SW 1271 (cell line): ENCODE measurements around the gene KRTAP1-5.
"Not testable (repeated sequence)": the region's sequence is repeated elsewhere in the genome, so short reads cannot be mapped to it uniquely, and the experiment has no call there.

Experiments used
- DNase-seq, 2 experiments: peaks; one replicate each; lab custom pipeline; 2025; lab: John Stamatoyannopoulos, UW

Gene KRTAP1-5

DNA sequence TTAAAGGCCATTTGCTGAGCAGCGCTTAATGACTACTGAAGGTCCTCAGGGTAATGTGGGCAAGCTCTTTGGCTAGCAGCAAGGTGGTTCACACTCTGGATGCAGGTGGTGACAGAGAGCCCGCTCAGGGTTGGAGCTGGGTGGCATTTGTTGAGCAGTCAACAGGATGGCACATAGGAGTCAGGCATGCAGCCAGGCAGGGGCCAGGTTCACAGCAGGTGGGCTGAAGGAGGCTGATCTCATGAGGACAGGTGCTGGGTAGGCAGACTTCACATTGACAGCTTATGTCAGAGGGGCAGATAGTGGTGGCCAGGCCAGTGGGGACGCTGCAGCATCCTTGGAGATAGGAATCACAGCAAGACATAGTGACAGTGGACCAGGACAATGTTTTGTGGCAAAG is 22.6 kb downstream of the KRTAP1-5 start:
- DNase-seq: no peak

DNA sequence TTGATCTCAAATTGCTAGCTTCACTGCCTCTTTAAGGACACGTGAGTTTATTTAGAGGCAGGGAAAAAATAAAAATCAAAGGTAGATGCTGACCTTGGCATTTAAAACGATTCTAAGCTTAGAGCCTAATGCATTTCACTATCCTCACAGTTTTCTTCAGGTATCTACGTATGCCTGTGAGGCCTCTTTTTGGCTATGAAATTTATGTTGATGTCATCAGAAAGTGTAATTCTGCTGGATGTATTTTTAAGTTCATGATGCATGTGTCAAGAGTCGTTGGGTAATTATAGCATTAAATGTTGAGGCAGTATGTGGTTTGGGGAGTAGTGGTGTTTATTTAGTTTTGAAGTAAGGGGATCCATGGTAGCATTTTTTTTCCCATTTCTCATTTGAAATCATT is 23.1 kb downstream of the KRTAP1-5 start:
- DNase-seq: no peak

DNA sequence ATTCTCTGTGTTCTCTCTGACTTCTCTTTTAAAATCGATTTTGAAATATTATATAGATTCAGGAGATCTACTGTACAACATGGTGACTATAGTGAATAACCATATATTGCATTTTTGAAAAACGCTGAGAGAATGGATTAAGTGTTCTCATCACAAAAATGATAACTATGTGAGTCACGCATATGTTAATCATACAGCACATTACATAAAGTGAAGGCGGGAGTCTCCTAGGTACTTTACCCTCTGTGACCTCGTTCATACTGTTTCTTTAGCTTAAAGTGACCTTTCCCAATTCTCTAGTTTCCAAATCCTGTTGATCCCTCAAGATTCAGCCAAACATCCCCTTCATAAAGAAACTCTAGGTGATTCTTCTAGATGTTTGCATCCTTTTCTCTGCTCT is 24.2 kb downstream of the KRTAP1-5 start:
- no peak for DNase-seq

DNA sequence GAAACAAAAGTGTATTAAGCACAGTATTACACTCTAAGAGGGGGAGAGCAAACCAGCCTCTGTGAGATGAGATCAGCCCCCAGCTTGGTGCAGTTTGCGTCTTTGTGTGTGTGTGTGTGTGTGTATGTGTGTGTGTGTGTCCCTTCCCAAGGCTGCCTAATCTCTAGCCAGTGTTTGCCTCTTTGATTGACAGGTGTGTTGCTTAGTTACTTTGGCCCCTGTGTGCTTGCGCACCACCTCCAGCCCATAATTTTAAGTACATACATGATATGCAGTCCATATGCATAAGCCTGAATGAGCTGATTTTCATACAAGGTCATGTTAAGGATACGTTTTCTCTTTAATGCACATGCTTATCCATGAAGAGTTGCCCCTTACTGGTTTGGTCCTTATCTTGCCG is 25.2 kb downstream of the KRTAP1-5 start:
- DNase-seq: no peak

DNA sequence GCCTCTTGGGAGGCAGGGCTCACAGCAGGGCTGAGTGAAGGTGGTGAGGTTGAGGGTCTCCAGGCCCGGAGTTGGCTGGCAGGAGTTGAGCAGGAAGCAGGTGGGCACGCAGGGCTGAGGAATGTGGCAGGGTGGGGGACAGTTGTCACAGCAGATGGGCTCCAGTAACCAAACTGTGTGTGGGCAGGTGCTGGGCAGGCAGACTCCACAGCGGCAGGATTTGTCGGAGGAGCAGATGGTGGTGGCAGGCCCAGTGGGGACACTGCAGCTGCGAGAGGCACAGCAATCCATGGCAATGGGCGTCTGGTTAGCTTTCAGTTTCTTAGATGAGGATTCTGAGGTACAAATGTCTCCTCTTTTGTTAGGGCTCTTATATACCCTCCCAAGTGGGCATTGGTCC is 27.4 kb downstream of the KRTAP1-5 start, which contains the start of gene KRTAP3-2:
KRTAP3-2 (minus strand) TSS at position 344 of the 400 bp plus-strand sequence; CDS start at position 291, 53 bp downstream.
- DNase-seq: not testable (repeated sequence)

DNA sequence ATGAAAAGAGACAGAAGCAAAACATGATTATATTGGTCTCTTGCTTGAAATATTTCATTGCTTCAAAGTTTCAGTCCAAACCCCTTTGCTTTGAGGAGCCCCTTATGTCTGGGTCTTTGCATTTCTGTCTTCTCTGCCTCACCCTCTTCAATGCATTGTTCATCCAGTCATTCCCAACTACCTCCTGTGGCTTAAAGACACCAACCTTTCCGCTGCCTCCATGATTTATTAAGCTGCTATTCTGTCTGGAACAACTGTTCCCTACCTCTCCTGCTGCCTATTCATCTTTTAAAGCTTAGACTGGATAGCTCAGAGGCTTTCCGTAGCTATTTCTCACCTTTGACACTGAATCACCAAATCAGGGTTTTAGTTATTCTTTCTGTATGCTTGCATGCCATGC is 29.6 kb downstream of the KRTAP1-5 start:
- no peak for DNase-seq

DNA sequence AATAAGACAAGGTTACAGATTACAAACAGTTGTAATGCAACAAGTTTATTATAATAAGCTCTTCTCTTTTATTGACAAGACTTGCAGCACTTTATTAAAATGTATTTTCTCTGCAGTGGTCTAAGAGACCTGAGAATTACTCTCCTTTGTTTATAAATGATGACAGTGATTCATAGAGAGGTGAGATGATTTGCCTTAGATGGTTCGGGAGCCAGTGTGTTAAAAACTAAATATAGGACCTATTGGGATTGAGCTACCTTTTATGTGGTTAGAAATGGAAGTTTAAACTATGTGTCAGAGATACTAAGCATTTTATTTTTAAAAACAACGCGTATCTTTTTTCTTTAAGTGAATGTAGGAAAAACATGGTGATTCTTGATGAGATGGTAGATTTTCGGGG is 30.2 kb downstream of the KRTAP1-5 start:
- DNase-seq: no peak

DNA sequence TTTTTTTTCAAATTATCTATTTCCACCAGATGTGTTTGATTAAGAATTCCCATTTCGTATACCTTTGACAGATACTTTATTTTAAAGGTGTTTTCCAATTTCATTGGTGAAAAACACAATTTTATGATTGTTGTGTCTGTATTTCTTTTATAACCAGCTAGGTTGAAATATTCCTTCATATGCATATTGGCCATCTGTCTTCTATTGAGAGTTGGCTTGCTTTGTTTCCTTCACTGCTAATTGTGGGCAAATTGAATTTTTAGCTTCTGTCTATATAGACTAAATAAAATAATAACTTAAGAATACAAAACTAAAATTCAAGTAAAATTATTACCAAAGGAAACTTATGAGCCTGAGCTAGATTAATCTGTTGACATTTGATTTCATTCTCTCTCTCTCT is 31.9 kb downstream of the KRTAP1-5 start:
- no peak for DNase-seq

DNA sequence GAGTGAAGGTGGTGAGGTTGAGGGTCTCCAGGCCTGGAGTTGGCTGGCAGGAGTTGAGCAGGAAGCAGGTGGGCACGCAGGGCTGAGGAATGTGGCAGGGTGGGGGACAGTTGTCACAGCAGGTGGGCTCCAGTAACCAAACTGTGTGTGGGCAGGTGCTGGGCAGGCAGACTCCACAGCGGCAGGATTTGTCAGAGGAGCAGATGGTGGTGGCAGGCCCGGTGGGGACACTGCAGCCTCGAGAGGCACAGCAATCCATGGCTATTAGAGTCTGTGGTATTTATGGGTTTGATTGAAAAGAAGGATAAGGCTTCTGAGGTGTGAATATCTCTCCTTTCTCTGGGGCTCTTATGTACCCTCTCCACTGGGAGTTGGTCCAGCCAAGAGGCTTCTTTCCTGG is 33.2 kb downstream of the KRTAP1-5 start, which contains the start of gene KRTAP3-3:
KRTAP3-3 (minus strand) TSS at position 326 of the 400 bp plus-strand sequence; CDS start at position 259, 67 bp downstream.
- no peak for DNase-seq

DNA sequence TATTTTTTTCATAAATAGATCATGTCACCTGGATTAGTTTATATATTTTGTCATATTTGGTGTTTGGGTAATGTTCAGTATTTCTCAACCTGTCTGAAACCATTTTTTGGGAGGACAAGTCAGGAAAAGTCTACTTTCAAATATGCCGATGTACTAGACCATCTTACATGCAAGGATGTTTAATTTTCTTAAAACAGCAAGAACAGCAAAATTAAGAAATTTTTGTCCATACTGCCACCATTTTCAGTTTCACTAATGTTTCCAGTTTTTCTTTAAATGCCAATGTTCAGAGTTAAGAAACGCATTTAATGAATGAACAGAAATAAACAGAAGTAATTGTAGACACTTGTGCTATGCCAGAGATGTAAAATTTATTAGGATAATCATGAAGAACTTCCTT is 33.9 kb downstream of the KRTAP1-5 start:
- DNase-seq: no peak

DNA sequence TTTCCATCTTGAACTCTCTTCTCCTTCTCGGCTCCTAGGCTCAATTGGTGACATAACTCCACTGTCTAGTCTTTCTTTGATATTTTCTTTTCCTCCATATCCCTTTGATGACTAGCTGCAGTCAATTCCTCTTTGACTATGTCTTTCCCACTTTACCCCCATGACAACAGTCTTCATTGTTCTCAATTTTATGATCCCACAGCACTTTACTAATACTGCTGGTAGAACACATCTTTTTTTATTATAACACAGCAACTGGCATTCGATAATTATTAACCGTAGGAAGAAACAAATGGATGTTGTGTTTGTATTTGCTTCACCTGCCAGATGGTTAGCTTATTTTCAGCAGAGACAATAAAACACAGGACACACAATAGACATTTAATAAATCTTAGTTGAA is 34.3 kb downstream of the KRTAP1-5 start:
- DNase-seq: no peak

DNA sequence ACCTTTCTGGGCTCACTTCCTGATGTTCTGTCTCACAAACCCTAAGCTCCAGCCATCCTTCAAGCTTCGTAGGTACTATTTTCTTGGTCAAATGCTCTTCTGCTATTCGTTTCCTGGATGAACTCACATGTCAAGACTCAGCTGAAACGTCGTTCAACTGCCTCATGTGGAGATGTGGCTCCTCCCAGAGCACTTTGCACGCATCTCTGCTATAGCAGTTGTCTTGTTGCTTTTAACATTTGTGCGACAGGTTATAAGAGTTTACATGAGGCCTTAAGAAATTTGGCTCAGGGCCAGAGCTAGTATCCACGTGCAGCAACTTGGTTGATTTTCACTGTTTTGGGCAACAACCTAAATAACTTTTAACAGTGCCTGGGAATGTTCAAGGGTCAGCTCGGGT is 40.1 kb downstream of the KRTAP1-5 start:
- no peak for DNase-seq

DNA sequence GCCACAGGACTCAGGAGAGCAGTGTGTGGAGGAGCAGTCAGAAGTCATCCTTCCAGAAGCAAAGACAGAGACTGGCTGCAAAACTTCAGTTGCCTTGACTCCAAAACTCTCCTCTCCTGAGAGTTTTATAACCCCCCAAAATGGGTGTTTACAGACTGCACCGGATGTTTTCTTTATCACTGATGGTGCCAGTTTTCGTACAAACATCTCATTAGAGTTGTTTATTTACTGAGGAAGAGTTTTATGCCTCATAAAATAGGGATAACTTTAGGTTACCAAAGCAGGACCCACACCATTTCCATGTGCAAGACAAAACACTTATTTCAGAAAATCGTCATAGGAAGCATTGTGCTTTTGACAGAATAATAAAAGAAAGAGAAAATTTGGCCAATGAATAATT is 42.8 kb downstream of the KRTAP1-5 start, which contains the start of gene KRT40:
KRT40 (minus strand) TSS at position 101 of the 400 bp plus-strand sequence; CDS start at position 48, 53 bp downstream.
- DNase-seq: no peak

DNA sequence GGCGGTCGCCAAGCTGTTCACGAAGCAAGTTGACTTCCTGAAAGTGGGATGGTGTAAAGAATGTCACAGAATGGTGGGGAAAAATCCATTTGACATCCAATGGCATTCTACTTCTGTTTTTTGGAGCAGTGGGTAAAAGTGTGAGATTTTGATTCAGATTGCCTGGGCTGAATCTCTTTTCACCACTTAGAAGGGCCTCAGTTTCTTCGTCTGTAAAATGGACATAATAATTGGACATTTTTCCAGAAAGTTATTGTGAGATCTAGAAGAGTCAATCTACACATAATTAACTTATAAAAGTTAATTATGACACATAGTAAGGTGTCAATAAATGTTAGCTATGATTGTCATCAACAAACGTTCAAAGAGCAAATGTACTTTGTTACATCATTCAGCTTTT is 45.9 kb downstream of the KRTAP1-5 start:
- no peak for DNase-seq

DNA sequence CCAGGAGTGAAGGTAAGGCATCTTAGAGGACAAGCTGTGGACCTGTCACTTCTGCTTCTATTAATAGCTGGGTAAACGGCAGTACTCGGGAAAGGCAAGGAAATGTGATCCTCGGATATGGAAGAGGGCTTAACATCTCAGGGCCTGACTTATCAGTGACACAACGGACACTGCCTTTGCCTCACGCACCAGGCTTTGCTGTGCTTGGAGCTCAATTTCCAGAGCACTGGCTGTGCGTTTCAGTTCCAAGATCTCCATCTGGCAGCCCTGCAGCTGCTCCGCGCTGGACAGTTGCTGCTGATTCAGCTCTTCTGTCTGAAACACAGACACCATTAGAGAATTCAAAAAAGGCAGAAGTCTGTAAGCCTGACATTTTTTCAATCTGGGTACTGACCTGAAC is 46.4 kb downstream of the KRTAP1-5 start:
- DNase-seq: no peak

DNA sequence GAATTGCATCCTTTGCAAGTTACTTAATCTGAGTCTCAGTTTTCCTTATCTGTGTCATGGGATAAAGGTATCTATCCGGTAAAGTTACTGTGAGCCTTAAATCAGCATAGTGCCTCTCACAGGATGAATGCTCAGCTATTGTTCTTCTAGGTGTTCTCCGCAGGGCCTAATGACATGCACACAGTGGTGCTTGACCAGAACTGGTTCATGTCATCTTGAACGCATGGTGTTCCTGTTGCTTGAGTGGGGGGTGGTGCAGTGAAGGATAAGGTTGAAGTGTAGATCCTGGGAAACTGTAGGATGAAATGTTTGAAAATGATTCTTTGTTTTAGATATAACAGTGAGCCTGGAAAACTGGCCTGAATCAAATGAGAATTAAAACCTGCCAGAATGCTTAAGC is 46.9 kb downstream of the KRTAP1-5 start:
- DNase-seq: no peak

DNA sequence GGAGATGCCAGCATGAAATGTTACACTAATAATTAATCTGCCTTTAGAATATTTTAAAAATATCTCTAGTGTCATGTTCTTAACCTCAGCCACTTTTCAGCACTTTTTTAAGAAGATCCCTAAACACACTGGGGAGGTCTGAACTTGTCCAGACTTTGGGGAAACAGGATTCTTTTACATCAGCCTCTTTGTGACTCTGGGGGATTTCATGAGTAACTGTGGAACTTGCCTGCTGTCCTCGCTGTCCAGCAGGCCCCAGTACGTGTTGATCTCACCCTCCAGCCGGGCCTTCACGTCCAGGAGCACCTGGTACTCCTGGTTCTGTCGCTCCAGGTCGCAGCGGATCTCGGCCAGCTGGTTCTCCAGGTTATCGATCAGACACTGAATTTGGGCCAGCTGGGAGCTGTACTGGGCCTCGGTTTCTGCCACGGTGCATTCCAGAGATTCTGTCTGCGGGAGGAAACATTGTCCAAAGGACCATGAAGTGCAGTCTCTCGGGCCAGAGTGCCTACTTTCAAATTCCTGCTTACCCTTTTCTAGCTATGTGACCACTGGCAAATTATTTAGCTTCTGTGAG is 48.3 kb downstream of the KRTAP1-5 start:
- no peak for DNase-seq
